Stimulated activated CD4-positive, alpha-beta T cell treated with anti-CD3 and anti-CD28 coated beads, Interleukin-1b, Interleukin-23, amount 100 ng/mL, for 1 hour (primary cell): ENCODE measurements around the gene ETFA.
"Not testable (repeated sequence)": the region's sequence is repeated elsewhere in the genome, so short reads cannot be mapped to it uniquely, and the experiment has no call there.

Source experiments
- DNase-seq, 2 donors: peaks; one replicate each; pipeline ENCODE4 v3.0.0-alpha.2; 2020; ENCODE audit warnings: low read depth in 2 of 2

The ETFA gene

GRCh38 chr15:76327191-76328105, 16.2 kb upstream of the ETFA start:
- no peak for DNase-seq

GRCh38 chr15:76325704-76326103, 14.4 kb upstream of the ETFA start:
- DNase-seq: no peak

GRCh38 chr15:76324066-76324465, 12.8 kb upstream of the ETFA start:
- no peak for DNase-seq

GRCh38 chr15:76321602-76322001, 10.3 kb upstream of the ETFA start:
- no peak for DNase-seq

DNA sequence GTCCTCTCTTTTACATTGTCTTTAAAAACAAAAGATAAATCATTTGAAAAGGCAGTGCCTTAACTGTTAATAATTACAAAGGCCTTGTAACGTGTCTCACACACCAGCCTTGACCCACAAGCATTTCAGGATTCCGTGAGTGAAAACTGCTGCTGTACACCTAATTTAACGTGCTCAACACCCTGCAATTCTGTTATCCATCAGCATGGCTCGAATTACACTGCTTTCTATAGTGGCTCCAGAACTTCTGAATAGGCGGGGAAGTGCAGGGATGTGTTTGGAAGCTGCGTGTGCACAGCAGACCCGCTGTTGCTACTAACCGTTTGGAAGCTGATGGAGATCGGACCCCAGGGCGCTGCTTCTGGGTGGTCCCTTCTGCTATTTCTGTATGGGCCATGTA, 9.9 kb upstream of the ETFA start:
- DNase-seq: no peak

GRCh38 chr15:76320012-76320411, 8.7 kb upstream of the ETFA start:
- DNase-seq: no peak

DNA sequence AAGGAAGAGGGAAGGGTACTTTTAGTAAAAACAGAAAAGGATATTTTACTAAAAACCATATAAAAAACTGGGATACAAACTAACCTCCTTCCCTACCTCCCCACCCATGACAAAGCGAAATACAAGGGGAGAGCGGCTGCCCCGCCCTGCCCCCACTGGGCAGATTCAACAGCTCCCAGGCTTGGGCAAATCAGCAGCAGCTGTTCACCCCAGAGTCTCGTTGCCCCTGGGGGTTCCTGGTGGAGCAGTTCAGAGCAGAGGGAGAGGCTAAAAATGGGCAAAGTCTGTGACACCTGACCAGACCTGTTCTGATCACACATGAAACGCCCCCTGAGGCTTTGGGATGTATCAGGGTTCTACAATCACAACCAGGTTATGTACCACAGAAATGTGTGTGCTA, 2.5 kb upstream of the ETFA start:
- no peak for DNase-seq

- DNase-seq: not testable (repeated sequence)
These were observed 1.9 kb upstream of the ETFA start for GRCh38 chr15:76313175-76313567.

GRCh38 chr15:76312540-76313174, 1.4 kb upstream of the ETFA start:
- DNase-seq: no peak

- DNase-seq: no peak
These were observed 682 bp downstream of the ETFA start for GRCh38 chr15:76310475-76311099.

GRCh38 chr15:76309601-76310330, 1.5 kb downstream of the ETFA start:
- DNase-seq: no peak

- no peak for DNase-seq
These were observed 7.4 kb downstream of the ETFA start for GRCh38 chr15:76303909-76304308.

- DNase-seq: no peak
These were observed 11.5 kb downstream of the ETFA start for GRCh38 chr15:76299786-76300185.

- no peak for DNase-seq
These were observed 12.3 kb downstream of the ETFA start for GRCh38 chr15:76298986-76299385.

GRCh38 chr15:76297951-76298350, 13.3 kb downstream of the ETFA start:
- not testable (repeated sequence) for DNase-seq

- no peak for DNase-seq
These were observed 14.4 kb downstream of the ETFA start for GRCh38 chr15:76296849-76297248.

DNA sequence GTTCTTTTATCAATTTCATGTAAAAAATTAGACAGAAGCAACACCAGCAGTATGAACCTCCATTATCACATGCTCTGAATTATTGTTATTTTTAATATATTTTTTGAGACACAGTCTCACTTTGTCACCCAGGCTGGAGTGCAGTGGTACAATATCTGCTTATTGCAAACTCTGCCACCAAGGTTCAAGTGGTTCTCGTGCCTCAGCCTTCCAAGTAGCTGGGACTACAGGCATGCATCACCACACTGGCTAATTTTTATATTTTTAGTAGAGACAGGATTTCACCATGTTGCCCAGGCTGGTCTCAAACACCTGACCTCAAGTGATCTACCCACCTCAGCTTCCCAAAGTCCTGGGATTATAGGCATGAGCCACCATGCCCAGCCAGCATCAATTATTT, 16.8 kb downstream of the ETFA start:
- DNase-seq: not testable (repeated sequence)

- no peak for DNase-seq
These were observed 17.9 kb downstream of the ETFA start for GRCh38 chr15:76293361-76293760.

GRCh38 chr15:76289582-76289981, 21.7 kb downstream of the ETFA start:
- DNase-seq: no peak

DNA sequence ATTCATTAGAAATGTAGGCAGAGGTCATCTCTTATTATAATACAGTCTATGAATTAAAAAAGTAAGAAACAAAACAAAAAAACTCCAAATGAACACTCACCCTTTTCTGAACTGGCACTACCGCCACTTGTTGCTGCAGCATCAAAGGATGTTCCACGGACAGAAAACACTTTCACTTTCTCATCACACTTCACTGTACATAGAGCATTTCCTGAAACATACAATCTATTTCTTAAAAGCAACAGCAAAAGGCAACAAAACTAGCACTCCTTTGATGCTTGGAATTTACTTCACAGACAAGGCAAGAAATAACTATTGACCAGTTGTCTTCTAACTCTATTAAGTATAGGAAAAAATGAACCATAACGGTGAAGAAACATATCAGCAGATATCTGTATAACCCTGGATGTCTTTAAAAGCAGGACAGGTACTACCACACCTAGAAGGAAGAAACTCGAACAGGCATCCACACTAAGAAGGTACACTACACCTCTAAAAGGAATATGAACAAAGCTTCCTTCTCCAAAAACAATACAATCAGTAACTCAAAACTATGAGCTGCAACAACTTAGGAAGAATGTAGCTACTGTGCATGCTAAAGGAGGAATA, 24.9 kb downstream of the ETFA start:
- no peak for DNase-seq

DNA sequence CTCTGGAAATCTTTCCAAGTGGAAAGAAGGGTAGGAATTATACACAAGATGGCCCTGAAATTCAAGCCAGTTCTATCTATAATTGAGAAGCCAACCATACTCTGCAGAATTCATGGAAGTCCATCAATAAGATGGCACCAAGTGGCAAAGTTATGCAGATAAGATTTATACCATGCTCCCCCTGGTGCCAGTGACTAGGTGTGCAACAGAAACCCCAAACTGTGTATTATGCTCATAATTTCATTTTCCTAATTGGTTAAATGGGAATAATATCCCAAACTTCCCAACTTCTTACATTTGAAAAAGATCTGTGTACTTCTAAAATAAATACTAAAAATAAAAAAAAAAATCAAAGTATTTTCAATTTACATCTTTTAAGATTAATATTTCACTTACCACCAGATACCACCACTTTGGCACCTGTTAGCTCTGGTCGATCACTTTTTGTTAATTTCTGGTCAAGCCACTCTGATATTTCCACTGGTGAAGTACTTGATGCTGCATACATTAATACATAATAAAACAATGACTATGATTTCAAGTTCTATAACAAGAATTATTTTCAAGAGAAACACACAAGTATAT, 25.9 kb downstream of the ETFA start:
- no peak for DNase-seq
